Activated naive CD4-positive, alpha-beta T cell treated with anti-CD3 and anti-CD28 coated beads for 36 hours (primary cell): ENCODE measurements around the gene IRF2BPL. TPM values are rescaled to one million over a fixed set of nuclear protein-coding genes. Genes with fewer than 3 reads are reported as not detected.

Experiments
- CTCF ChIA-PET: fragments of 350-600 bp; sonication (Branson Sonifier 250); formaldehyde crosslinking; loops from one replicate; lab custom pipeline; 2021; ENCODE audit warnings: antibody characterized with exemption; lab: Charles Lee
- DNase-seq: peaks from one replicate; pipeline ENCODE4 v3.0.0-alpha.2; 2020
- H3K27ac Mint-ChIP-seq: one replicate; pipeline ENCODE4 v1.8.0; 2021; ENCODE audit warnings: mild to moderate bottlenecking, mixed read lengths
- H3K27me3 Mint-ChIP-seq: one replicate; pipeline ENCODE4 v1.8.0; 2021; ENCODE audit warnings: low read depth, mixed read lengths
- H3K36me3 Mint-ChIP-seq: one replicate; pipeline ENCODE4 v1.8.0; 2021; ENCODE audit warnings: low read depth, mixed read lengths
- H3K4me1 Mint-ChIP-seq: one replicate; pipeline ENCODE4 v1.8.0; 2021; ENCODE audit warnings: low read depth, mixed read lengths
- H3K4me3 Mint-ChIP-seq: one replicate; pipeline ENCODE4 v1.8.0; 2021; ENCODE audit warnings: mild to moderate bottlenecking, moderate library complexity, mixed read lengths
- H3K9me3 Mint-ChIP-seq: one replicate; pipeline ENCODE4 v1.8.0; 2021; ENCODE audit warnings: mixed read lengths
- intact Hi-C: fragments of 100-400 bp; cut with micrococcal nuclease; formaldehyde crosslinking; loops from one replicate; pipeline ENCODE4 v1.15.1; 2023
- total RNA-seq, 2 experiments: library from RNA; stranded (reverse); gene quantifications; one replicate each; pipeline ENCODE4 v1.2.3, GENCODE V29; 2021

IRF2BPL gene
- total RNA-seq, 2 experiments from 2014 or later, result 34.8 to 35.2 TPM

DNA sequence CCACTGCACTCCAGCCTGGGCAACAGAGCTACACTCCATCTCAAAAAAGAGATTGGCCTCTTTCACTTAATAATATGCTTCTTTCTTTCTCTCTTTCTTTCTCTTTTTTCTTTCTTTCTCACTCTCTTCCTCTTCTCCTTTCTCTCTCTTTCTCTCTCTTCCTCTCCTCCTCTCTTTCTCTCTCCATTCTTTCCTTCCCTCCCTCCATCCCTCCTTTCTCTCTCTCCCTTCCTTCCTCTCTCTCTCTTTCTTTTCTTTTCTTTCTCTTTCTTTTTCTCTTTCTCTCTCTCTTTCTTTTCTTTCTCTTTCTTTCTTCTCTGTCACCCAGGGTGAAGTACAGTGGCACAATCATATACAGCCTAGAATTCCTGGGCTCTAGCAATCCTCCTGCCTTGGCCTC, 38.4 kb downstream of the IRF2BPL start:
- Mint-ChIP-seq H3K27ac (no peak overlapping the region), H3K36me3 (no peaks in the 10 kb centered on the region), H3K4me1 (peaks cover 14% of the 10 kb centered on the region), H3K27me3 (no peaks in the 10 kb centered on the region), H3K4me3 (no peak overlapping the region), H3K9me3 (no peaks in the 10 kb centered on the region)
- CTCF ChIA-PET, result no interaction called here
- DNase-seq, result no peak
- intact Hi-C loops, result no loop called here

DNA sequence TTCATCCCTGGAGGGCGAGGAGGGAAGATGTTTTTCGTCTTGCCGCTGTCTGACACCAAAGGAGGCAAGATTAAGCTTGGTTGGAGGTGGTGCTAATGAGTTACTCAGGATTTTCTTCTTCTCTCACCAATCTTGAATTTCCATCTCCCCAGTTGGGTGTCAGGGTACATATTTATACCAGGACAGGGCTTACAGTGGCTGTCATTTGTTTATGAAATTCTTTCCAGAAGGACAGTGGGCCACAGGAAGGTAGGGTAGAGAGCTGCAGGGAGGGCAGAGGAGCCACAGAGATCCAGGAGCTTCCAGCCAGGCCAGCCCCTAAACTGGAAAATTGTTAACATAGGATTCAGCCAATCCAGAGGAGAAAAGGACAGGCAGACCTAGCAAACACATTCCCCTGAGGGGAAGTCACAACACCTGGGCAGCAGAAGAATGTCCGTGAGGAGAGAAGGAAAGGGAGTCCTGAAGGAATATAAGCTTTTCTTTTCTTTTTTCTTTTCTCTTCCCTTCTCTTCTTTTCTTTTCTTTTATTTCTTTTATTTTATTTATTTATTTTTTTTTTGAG, 40.5 kb downstream of the IRF2BPL start:
- DNase-seq, result no peak
- Mint-ChIP-seq H3K36me3 (no peaks in the 10 kb centered on the region), H3K27me3 (no peaks in the 10 kb centered on the region), H3K4me3 (no peak overlapping the region), H3K9me3 (no peaks in the 10 kb centered on the region), H3K4me1 (peaks cover 3% of the 10 kb centered on the region), H3K27ac (no peak overlapping the region)
- intact Hi-C loops, result no loop called here
- CTCF ChIA-PET, result interaction anchor here (1.1 to 1.5 kb wide), 2 partner anchors 35 to 82 kb away, joined by 3 read pairs; no protein-coding TSS in a partner anchor

DNA sequence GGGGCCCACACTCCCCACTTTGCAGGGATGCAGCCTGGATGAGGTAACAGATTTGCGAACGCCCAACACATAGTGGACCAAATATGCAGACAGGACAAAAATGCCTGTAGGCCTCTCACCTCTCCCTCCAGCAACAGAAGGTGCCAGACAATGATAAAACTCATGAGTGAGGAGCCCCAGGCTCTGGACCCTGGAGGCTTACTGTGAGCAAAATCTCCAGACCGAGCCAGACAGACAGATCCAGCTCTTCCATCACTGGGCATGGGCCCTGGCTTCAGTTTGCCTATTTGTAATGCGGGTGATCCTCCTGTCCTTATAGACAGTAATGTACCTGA, 42.3 kb downstream of the IRF2BPL start:
- Mint-ChIP-seq H3K27me3 (no peaks in the 10 kb centered on the region), H3K36me3 (no peaks in the 10 kb centered on the region), H3K9me3 (peaks cover 7% of the 10 kb centered on the region), H3K27ac (no peak overlapping the region), H3K4me1 (peaks cover 3% of the 10 kb centered on the region), H3K4me3 (no peak overlapping the region)
- CTCF ChIA-PET, result no interaction called here
- no peak for DNase-seq
- intact Hi-C loops, result no loop called here

DNA sequence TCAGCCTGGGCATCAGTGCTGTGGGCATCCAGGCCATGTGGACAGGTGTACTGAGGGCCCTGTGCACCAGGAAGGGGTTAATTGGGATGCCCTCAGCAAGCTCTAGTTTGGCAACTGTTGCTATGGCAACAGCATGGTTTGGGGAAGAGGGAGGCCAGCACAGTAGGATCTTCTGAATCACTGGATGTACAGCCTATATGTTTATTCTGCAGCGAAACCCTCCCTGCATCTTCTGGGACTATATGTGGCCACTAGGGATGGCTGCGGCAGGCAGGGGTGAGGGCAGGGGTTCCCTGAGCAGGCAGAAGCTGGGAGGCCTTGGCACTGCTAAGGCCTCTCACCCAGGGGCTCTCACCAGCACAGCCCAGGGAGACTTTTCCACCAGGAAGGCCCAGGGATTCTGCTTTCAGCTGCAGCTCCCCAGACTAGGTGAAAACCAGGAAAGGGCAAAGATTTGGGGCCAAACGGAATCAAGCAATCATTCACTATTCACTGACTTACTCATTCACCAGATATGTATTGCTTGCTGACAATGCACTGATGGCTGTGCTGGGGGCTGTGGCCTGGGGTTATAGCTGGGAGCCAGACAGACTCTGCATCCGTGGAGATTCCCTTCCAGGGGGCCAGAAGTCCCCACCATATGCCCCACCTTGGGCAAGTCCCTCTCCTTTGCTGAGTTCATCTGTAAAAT, 42.8 kb downstream of the IRF2BPL start:
- no peak for DNase-seq
- H3K4me3 Mint-ChIP-seq, result no peak overlapping the region
- no peaks in the 10 kb centered on the region for H3K27me3 Mint-ChIP-seq
- peaks cover 3% of the 10 kb centered on the region for H3K4me1 Mint-ChIP-seq
- CTCF ChIA-PET, result no interaction called here
- peaks cover 9% of the 10 kb centered on the region for H3K9me3 Mint-ChIP-seq
- intact Hi-C loops, result no loop called here
- no peaks in the 10 kb centered on the region for H3K36me3 Mint-ChIP-seq
- no peak overlapping the region for H3K27ac Mint-ChIP-seq

DNA sequence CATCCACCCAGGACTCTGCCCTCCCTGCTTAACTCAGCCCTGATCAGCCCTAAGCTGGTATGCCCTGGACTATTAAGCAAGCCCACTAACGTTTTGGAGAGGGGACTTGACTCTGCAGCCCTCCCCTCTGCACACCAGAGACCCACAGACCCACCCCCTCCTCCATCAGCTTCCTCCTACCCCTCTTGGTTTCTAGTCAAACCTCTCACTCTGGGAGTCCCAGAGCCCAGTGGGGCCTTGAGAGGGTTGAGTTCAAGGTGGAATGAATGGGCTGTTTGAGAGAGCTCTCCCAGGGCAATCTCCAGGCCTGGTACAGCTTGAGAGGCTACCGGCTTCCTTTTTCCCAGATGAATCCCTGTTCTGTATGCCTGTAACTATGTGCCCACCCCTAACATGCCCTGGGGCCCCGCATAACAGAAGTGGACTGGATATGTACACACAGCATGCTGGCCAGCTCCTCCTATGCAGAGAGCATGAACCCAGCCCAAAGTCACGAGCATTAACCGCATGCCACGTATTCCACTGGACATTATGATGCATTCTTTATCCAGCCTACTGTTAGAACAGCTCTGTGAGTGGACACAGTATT, 43.6 kb downstream of the IRF2BPL start:
- H3K4me3 Mint-ChIP-seq, result no peak overlapping the region
- CTCF ChIA-PET, result interaction anchor here (1.2 kb wide), 1 partner anchor 72 kb away, joined by 3 read pairs; no protein-coding TSS in a partner anchor
- peaks cover 7% of the 10 kb centered on the region for H3K4me1 Mint-ChIP-seq
- no peak for DNase-seq
- H3K9me3 Mint-ChIP-seq, result peaks cover 9% of the 10 kb centered on the region
- intact Hi-C loops, result no loop called here
- H3K27ac Mint-ChIP-seq, result no peak overlapping the region
- H3K36me3 Mint-ChIP-seq, result no peaks in the 10 kb centered on the region
- no peaks in the 10 kb centered on the region for H3K27me3 Mint-ChIP-seq

DNA sequence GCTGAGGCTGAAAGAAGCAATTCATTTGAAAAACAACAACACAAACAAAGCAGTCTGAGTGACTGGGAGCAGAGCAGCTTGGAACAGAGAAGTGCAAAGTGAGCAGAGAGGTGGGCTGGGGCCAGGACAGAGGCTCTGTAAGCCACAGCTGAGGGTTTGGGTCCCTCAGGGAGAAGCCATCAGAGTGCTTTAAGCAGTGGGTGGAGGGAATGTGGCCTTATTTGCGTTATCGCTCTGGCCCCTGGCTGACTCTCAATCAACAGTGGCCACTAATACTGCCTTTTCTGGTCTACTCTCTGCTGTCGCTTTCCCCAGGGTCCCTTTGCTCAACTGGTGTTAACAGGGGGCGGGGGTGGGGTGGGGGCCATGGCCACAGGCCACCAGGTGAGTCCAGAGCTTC, 44.2 kb downstream of the IRF2BPL start:
- Mint-ChIP-seq H3K4me1 (peaks cover 10% of the 10 kb centered on the region), H3K27me3 (no peaks in the 10 kb centered on the region), H3K4me3 (no peak overlapping the region), H3K27ac (no peak overlapping the region), H3K9me3 (peaks cover 9% of the 10 kb centered on the region), H3K36me3 (no peaks in the 10 kb centered on the region)
- intact Hi-C loops, result no loop called here
- CTCF ChIA-PET, result interaction anchor here (1.2 kb wide), 1 partner anchor 72 kb away, joined by 3 read pairs; no protein-coding TSS in a partner anchor
- DNase-seq, result no peak

DNA sequence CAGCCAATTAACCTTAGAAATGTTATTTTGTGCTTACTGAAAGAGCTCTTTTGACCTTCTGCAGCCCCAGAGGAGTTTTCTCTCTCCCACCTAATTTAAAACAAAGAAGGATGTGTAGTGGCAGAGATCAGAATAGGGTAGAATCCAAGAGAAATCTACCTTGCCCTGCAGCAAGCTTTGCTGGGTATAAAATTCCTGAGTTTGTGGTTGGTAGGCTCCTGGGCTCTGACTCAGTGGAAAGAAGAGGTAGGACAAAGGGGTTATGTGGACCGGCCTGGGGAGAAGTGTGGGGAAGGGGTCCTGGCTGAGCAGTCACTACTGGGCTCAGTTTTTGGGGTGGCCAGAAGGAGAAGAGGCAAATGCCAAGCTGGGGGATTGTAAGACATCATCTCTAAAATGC, 46.8 kb downstream of the IRF2BPL start:
- Mint-ChIP-seq H3K27ac (no peak overlapping the region), H3K4me1 (peaks cover 26% of the 10 kb centered on the region), H3K9me3 (peaks cover 9% of the 10 kb centered on the region)

DNA sequence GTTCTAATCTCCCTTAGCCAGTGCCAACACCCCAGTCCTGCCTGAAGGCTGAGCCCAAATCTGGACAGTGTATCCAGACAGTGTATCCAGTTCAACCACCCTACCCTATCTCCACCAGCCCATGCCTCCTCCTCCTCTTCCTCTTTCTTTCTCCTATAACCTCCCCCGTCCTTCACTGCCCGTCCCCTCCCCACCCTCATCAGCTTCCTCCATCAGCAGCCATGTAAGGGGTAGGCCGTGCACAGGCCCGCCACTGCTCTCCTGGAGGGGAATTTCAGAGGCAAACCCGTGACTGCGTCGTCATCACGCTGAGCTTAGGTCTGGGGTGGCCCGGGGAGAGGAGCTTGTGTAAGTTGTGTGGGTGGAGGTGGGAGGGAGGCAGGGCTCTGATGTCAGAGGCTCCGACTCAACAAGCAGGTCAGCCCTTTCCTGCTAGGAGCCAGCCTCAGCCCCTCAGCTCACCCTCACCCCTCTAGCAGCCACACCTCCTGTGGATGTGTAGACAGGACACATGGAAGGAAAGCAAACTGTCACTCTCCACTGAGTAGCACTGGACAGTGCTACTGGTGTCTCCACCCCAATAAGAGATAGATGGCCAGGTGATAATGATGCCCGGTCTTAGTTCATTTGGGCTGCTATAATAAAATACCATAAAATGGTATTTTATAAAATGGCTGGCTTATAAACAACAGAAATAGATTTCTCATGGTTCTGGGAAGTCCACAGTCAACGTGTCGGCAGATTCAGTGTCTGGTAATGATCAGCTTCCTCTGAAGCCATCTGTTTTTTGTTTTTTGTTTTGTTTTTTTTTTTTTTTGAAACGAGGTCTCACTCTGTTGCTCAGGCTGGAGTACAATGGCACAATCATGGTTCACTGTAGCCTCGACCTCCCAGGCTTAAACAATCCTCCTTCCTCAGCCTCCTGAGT, 50.5 kb downstream of the IRF2BPL start:
- no peaks in the 10 kb centered on the region for H3K27me3 Mint-ChIP-seq
- peaks cover 9% of the 10 kb centered on the region for H3K9me3 Mint-ChIP-seq
- peaks cover 28% of the 10 kb centered on the region for H3K4me1 Mint-ChIP-seq
- peak overlapping the region; percentile 95 for H3K27ac Mint-ChIP-seq
- peak overlapping the region; percentile 71 for H3K4me3 Mint-ChIP-seq
- H3K36me3 Mint-ChIP-seq, result no peaks in the 10 kb centered on the region
- CTCF ChIA-PET, result interaction anchor here (0.6 to 2.2 kb wide), 13 partner anchors 14 to 146 kb away, joined by 3 to 13 read pairs (median 3); no protein-coding TSS in a partner anchor
- DNase-seq, result peak; percentile 97
- intact Hi-C loops, result loop anchor here (1.0 to 2.0 kb wide), 7 partner anchors 16 to 120 kb away; partner anchors contain the start of gene CIPC

More for the DNA sequence above, 46.8 kb downstream of the IRF2BPL start:
- CTCF ChIA-PET, result interaction anchor here (0.9 to 1.0 kb wide), 2 partner anchors 20 to 45 kb away, joined by 3 read pairs; no protein-coding TSS in a partner anchor
- no peak for DNase-seq
- Mint-ChIP-seq H3K36me3 (no peaks in the 10 kb centered on the region), H3K27me3 (no peaks in the 10 kb centered on the region), H3K4me3 (no peak overlapping the region)
- intact Hi-C loops, result no loop called here

DNA sequence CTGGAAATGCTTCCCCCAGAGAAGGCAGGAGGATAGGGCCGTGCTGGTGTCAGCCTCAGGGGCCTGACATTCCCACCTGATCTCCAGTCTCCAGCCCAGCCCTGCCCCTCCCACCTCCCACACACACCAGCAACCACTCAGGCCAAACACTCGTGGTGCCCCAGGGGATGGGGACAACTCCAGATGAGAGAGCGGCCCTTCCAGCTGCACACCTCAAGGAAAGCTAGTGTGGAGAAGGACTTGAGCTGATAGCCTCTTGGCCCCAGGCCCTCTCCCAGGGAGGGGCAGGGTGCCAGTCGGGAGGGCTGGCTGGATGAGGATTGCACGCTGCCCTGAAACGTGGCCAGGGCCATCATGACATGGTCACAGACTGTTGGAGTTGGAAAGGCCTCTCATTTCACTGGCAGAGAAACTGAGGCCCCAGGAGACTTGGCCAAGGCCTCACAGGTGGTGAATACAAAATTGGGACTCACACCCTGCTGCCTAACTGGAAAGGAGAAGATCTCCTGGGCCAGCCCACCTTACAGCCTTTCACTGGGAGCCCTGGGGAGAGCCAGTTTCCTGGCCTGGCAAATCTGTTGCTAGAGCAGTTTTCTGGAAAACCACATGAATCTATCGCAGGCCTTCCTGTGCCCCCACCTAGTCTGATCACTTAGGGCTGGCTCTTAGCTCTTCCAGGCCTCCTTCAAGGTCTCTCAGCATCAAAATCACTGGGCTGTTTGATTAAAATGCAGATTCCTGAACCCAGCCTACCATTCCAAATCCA, 52.1 kb downstream of the IRF2BPL start:
- Mint-ChIP-seq H3K36me3 (no peaks in the 10 kb centered on the region), H3K27me3 (no peaks in the 10 kb centered on the region), H3K4me3 (no peak overlapping the region), H3K27ac (peak overlapping the region; percentile 95), H3K4me1 (peaks cover 28% of the 10 kb centered on the region), H3K9me3 (peaks cover 5% of the 10 kb centered on the region)
- no peak for DNase-seq
- CTCF ChIA-PET, result interaction anchor here (0.5 to 2.2 kb wide), 5 partner anchors 11 to 750 kb away, joined by 3 to 10 read pairs (median 3); no protein-coding TSS in a partner anchor
- intact Hi-C loops, result no loop called here

DNA sequence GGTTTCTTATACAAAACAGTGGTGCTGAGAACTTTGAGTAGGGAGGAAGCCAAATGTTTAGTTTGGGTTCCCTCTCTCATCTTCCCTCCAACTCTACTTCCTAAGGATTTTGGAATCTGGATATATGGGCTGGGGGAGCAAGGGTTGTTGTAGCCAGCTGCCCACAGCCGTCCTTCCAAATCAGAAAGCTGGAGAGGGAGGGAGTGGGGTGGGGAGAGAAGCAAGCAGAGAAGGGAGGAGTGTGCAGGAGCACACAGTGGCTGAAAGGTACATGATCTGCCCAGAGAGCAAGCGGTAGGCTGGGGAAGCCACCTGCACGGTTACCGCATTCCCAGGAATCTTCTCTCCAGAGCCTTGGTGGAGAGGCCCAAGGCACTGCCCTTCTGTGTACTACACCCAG, 52.7 kb downstream of the IRF2BPL start:
- H3K27me3 Mint-ChIP-seq, result no peaks in the 10 kb centered on the region
- intact Hi-C loops, result no loop called here
- no peak overlapping the region for H3K4me3 Mint-ChIP-seq
- H3K4me1 Mint-ChIP-seq, result peaks cover 28% of the 10 kb centered on the region
- H3K27ac Mint-ChIP-seq, result no peak overlapping the region
- H3K36me3 Mint-ChIP-seq, result no peaks in the 10 kb centered on the region
- no peaks in the 10 kb centered on the region for H3K9me3 Mint-ChIP-seq
- CTCF ChIA-PET, result interaction anchor here (1.2 kb wide), 1 partner anchor 77 kb away, joined by 3 read pairs; no protein-coding TSS in a partner anchor
- DNase-seq, result no peak

DNA sequence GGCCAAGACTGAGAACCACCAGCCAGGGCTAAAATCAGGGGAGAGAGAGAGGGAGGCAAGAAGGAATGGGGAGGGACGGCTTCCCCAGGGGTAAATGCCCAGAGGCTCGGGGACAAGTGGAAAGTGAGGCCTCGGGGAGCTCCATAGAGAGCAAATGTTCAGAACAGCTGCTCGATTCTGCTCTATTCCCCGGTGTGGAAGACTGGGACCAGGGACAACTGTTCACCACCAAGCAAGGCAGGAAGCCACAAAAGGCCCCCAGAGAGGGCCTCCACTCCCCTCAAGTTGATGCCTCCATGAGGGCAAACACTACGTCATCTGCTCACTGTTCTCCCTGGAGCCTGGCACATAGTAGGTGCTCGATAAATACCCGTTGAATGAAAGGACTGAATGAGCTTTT, 53.5 kb downstream of the IRF2BPL start:
- peaks cover 24% of the 10 kb centered on the region for H3K4me1 Mint-ChIP-seq
- no peak overlapping the region for H3K27ac Mint-ChIP-seq
- intact Hi-C loops, result no loop called here
- no peaks in the 10 kb centered on the region for H3K9me3 Mint-ChIP-seq
- no peak for DNase-seq
- no peak overlapping the region for H3K4me3 Mint-ChIP-seq
- H3K36me3 Mint-ChIP-seq, result no peaks in the 10 kb centered on the region
- no peaks in the 10 kb centered on the region for H3K27me3 Mint-ChIP-seq
- CTCF ChIA-PET, result interaction anchor here (0.6 to 1.1 kb wide), 2 partner anchors 20 to 62 kb away, joined by 3 to 5 read pairs; no protein-coding TSS in a partner anchor
